ENCODE results near the gene LINGO3. TPM values are rescaled to one million over a fixed set of nuclear protein-coding genes. Genes with fewer than 3 reads are reported as not detected.

LINGO3 gene
- total and polyA plus RNA-seq, 2 of the 4 experiments (the other 2 are of a cell fraction), result not detected

GRCh38 chr19:2331601-2332246, 23.8 kb upstream of the LINGO3 start:
- no peak overlapping the region for H3K27ac ChIP-seq (ENCODE audit: insufficient read depth, low read length)
- H4K5ac ChIP-seq (ENCODE audit: low read depth, low read length), result no peak overlapping the region
- H3K56ac ChIP-seq (ENCODE audit: extremely low read depth, insufficient read depth, low read length), result no peak overlapping the region
- peaks cover 44% of the 10 kb centered on the region for H4K20me1 ChIP-seq (ENCODE audit: insufficient read depth, low read length)
- no peak overlapping the region for H2BK15ac ChIP-seq (ENCODE audit: low read depth, low read length)
- no peak overlapping the region for H2BK5ac ChIP-seq (ENCODE audit: low read depth, low read length, poor library complexity, severe bottlenecking)
- H3K4me3 ChIP-seq (ENCODE audit: insufficient read depth, low read depth, low read length), result no peak overlapping the region
- H3K27me3 ChIP-seq (ENCODE audit: control insufficient read depth, insufficient read depth, low read length), result no peaks in the 10 kb centered on the region
- H3K23ac ChIP-seq (ENCODE audit: low read depth, low read length), result peak overlapping the region; percentile 25; the same call in 1 of the 2 replicates
- dilution Hi-C loops (cut with HindIII; ENCODE audit: low sequenced_read_pairs, unreplicated experiment), result no loop called here
- peak overlapping the region; percentile 16 for H2AK9ac ChIP-seq (replicated peaks; ENCODE audit: low read depth, low read length, poor library complexity)
- H3K4me1 ChIP-seq (ENCODE audit: control insufficient read depth, insufficient read depth, low read length), result peaks cover 4% of the 10 kb centered on the region
- H3K9ac ChIP-seq (ENCODE audit: low read depth, low read length), result no peak overlapping the region
- no TSS peak for BruUV-seq (replicated peaks)
- H3K9me1 ChIP-seq (ENCODE audit: insufficient read depth, low read length), result peaks cover 12% of the 10 kb centered on the region
- no peak overlapping the region for H3K4ac ChIP-seq (ENCODE audit: low read depth, low read length)
- H2AK5ac ChIP-seq (ENCODE audit: low read depth, low read length), result no peak overlapping the region
- CTCF ChIA-PET, result interaction anchor here (0.6 kb wide), 1 partner anchor 15 kb away, joined by 3 read pairs; no protein-coding TSS in a partner anchor
- no peak for ATAC-seq (ENCODE audit: low read depth)
- no peak overlapping the region for H2AFZ ChIP-seq (replicated peaks; ENCODE audit: low read length, poor library complexity)
- WGBS, 2 experiments (ENCODE audit: extremely low coverage in 2 of 2, insufficient read length in 1 of 2), result 93% methylated on average over 4 of the region's 12 CpGs; no CpG with 5 or more reads in 1 of the 2 experiments
- no peak for DNase-seq
- TF ChIP-seq POLR2A (IDR thresholded peaks at IDR 0.05; ENCODE audit: low read depth, low read length), result no peak
- no peak for TF ChIP-seq RCOR1 (IDR thresholded peaks at IDR 0.05; ENCODE audit: insufficient replicate concordance, low read length)
- no peak for TF ChIP-seq MAZ (IDR thresholded peaks at IDR 0.05; ENCODE audit: borderline replicate concordance, low read depth, low read length)
- TF ChIP-seq ELK1 (IDR thresholded peaks at IDR 0.05; ENCODE audit: borderline replicate concordance, low read depth, low read length), result no peak
- no peak for TF ChIP-seq NFE2L2 (IDR thresholded peaks at IDR 0.05; ENCODE audit: low read depth, low read length)
- no peak for TF ChIP-seq CHD1 (IDR thresholded peaks at IDR 0.05; ENCODE audit: low read depth, low read length)
- TF ChIP-seq RAD21 (IDR thresholded peaks at IDR 0.05; ENCODE audit: low read length), result no peak
- no peak for TF ChIP-seq FOS (IDR thresholded peaks at IDR 0.05; ENCODE audit: low read depth, low read length)
- no peak for TF ChIP-seq BHLHE40 (IDR thresholded peaks at IDR 0.05; ENCODE audit: low read depth, low read length)
- no peak for TF ChIP-seq MXI1 (IDR thresholded peaks at IDR 0.05; ENCODE audit: borderline replicate concordance, low read depth, low read length)
- TF ChIP-seq MAFK (IDR thresholded peaks at IDR 0.05; ENCODE audit: low read depth, low read length), result no peak
- no peak for TF ChIP-seq SMC3 (IDR thresholded peaks at IDR 0.05; ENCODE audit: low read depth, low read length)
- no peak for TF ChIP-seq CEBPB (IDR thresholded peaks at IDR 0.05; ENCODE audit: low read depth, low read length)
- TF ChIP-seq CTCF (conservative IDR thresholded peaks at IDR 0.05; ENCODE audit: low read depth, low read length), result no peak
- no peak for TF ChIP-seq RFX5 (IDR thresholded peaks at IDR 0.05; ENCODE audit: low read depth, low read length)
- TF ChIP-seq USF2 (IDR thresholded peaks at IDR 0.05; ENCODE audit: low read depth, low read length), result no peak
- H4K91ac ChIP-seq (ENCODE audit: insufficient read depth, low read depth, low read length), result no peak overlapping the region
- H2BK120ac ChIP-seq (ENCODE audit: low read depth, low read length), result no peak overlapping the region
- in situ Hi-C loops (cut with MboI; ENCODE audit: low sequenced_read_pairs), result no loop called here
- H3K9me3 ChIP-seq (ENCODE audit: control insufficient read depth, insufficient read depth, low read length), result no peaks in the 10 kb centered on the region
- no peak overlapping the region for H3K14ac ChIP-seq (replicated peaks; ENCODE audit: low read depth, low read length)
- H2BK20ac ChIP-seq (ENCODE audit: low read depth, low read length), result no peak overlapping the region
- intact Hi-C loops (cut with micrococcal nuclease), result no loop called here
- no peaks in the 10 kb centered on the region; the same call in 1 of the 2 replicates for H3K36me3 ChIP-seq (ENCODE audit: control insufficient read depth, insufficient read depth, low read length)
- no peak overlapping the region for H3K18ac ChIP-seq (ENCODE audit: low read depth, low read length)
- no peak overlapping the region for H4K8ac ChIP-seq (ENCODE audit: low read depth in 2 of 2, low read length in 2 of 2)
- peaks cover 41 to 80% of the 10 kb centered on the region in 2 experiments for H3K79me1 ChIP-seq (ENCODE audit: low read depth in 1 of 2, low read length in 2 of 2)
- no peak overlapping the region for H3K4me2 ChIP-seq (ENCODE audit: low read depth, low read length)
- POLR2A ChIA-PET (ENCODE audit: unreplicated experiment), result no interaction called here
